Neural cell (in vitro differentiated cells): ENCODE results near the gene SUSD5.

ENCODE experiments used
- CTCF ChIP-seq: fragments of 450-650 bp; IDR thresholded peaks from 2 replicates; pipeline ENCODE4 v1.5.1; 2014; ENCODE audit warnings: antibody characterized with exemption, mild to moderate bottlenecking, moderate library complexity; ENCODE audit not compliant: poor library complexity, severe bottlenecking
- EP300 ChIP-seq: fragments of 450-650 bp; conservative IDR thresholded peaks from 2 replicates; pipeline ENCODE4 v1.6.1; 2014; ENCODE audit warnings: antibody characterized with exemption, mild to moderate bottlenecking, moderate library complexity; ENCODE audit not compliant: poor library complexity, severe bottlenecking
- EZH2 ChIP-seq: fragments of 200-600, 300-800 bp; shearing (Covaris generic), sonication (generic); IDR thresholded peaks from 2 replicates; pipeline ENCODE4 v1.6.1; 2014; ENCODE audit warnings: antibody characterized with exemption, low read length, borderline replicate concordance, mild to moderate bottlenecking; ENCODE audit not compliant: insufficient read depth, poor library complexity, severe bottlenecking

- TF ChIP-seq EP300, result no peak
- TF ChIP-seq EZH2, result no peak
- no peak for TF ChIP-seq CTCF
Measured at GRCh38 chr3:33152363-33153360, 65.9 kb downstream of the SUSD5 start.
